Calu3 (cell line): ENCODE measurements around the gene PLEKHM1. TPM values are rescaled to one million over a fixed set of nuclear protein-coding genes. Genes with fewer than 3 reads are reported as not detected.
"Not testable (repeated sequence)": the region's sequence is repeated elsewhere in the genome, so short reads cannot be mapped to it uniquely, and the experiment has no call there.

Source experiments
- BruUV-seq: library from RNA; stranded (reverse); fragments of 400-500 nt; replicated peaks from 2 replicates; lab custom pipeline; 2021; lab: Mats Ljungman, UMichigan
- CTCF ChIA-PET: fragments of 300-600 bp; sonication (Branson Sonifier 250); formaldehyde crosslinking; loops from one replicate; lab custom pipeline; 2022; ENCODE audit warnings: antibody characterized with exemption; lab: Charles Lee
- DNase-seq: peaks from one replicate; pipeline ENCODE4 v3.0.0; 2022
- H3K27ac Mint-ChIP-seq: one replicate; pipeline ENCODE4 v1.8.0; 2022; ENCODE audit warnings: mixed read lengths; ENCODE audit not compliant: unreplicated experiment
- H3K27me3 Mint-ChIP-seq: one replicate; pipeline ENCODE4 v1.8.0; 2022; ENCODE audit warnings: mixed read lengths; ENCODE audit not compliant: unreplicated experiment
- H3K36me3 Mint-ChIP-seq: one replicate; pipeline ENCODE4 v1.8.0; 2022; ENCODE audit warnings: mild to moderate bottlenecking, moderate library complexity, mixed read lengths; ENCODE audit not compliant: insufficient read depth, unreplicated experiment
- H3K4me1 Mint-ChIP-seq: one replicate; pipeline ENCODE4 v1.8.0; 2022; ENCODE audit warnings: mild to moderate bottlenecking, low read depth, mixed read lengths; ENCODE audit not compliant: unreplicated experiment
- H3K4me3 Mint-ChIP-seq: one replicate; pipeline ENCODE4 v1.8.0; 2022; ENCODE audit warnings: mild to moderate bottlenecking, low read depth, moderate library complexity, mixed read lengths; ENCODE audit not compliant: unreplicated experiment
- H3K9me3 Mint-ChIP-seq: one replicate; pipeline ENCODE4 v1.8.0; 2022; ENCODE audit warnings: low read depth, mixed read lengths; ENCODE audit not compliant: unreplicated experiment
- intact Hi-C: fragments of 100-400 bp; cut with micrococcal nuclease; formaldehyde crosslinking; loops from one replicate; pipeline ENCODE4 v1.10.0; 2022; ENCODE audit not compliant: unreplicated experiment
- total RNA-seq: library from RNA; stranded (reverse); gene quantifications from 2 replicates; pipeline ENCODE4 v1.2.3, GENCODE V29; 2022
- TF ChIP-seq, protein P1 (sequence below): fragments of 200-600 bp; IDR thresholded peaks from one replicate; pipeline ENCODE4 v1.8.0; 2022; ENCODE audit warnings: antibody characterized with exemption; ENCODE audit not compliant: unreplicated experiment

Gene PLEKHM1
- total RNA-seq, 1 experiment from 2014 or later, result 82.4 TPM

- DNase-seq, H3K9me3 Mint-ChIP-seq, BruUV-seq, intact Hi-C loops, H3K27me3 Mint-ChIP-seq, H3K4me3 Mint-ChIP-seq: not testable (repeated sequence)
- CTCF ChIA-PET, result interaction anchor here (1.0 kb wide), 1 partner anchor 16 kb away, joined by 6 read pairs; no protein-coding TSS in a partner anchor
- Mint-ChIP-seq H3K27ac (peak overlapping the region; percentile 95), H3K36me3 (peaks cover 66% of the 10 kb centered on the region), H3K4me1 (peaks cover 69% of the 10 kb centered on the region)
Measured at GRCh38 chr17:45444856-45445820, 45.4 kb downstream of the PLEKHM1 start.

DNA sequence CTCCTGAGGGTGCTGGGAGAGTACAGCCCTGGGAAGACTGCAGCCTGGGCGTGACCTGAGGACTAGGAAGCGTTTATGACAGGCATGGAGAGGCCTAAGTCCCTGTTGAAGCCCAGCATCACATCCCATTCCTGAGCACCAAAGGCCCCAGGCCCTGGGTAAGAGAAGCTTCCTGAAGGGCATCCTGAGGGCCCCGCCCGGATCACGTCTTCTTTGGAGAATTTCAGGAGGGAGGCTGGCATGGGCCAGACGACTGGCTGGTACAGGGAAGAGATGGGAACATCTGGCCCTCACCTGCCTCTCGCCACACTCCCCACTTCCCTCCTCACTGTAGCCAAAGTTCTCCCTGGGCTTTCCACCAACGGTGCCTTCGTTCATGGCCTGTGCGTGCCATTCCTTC is 46.2 kb downstream of the PLEKHM1 start:
- intact Hi-C loops, result not testable (repeated sequence)

GRCh38 chr17:45443371-45444260 is 46.9 kb downstream of the PLEKHM1 start:
- H3K9me3 Mint-ChIP-seq, H3K4me3 Mint-ChIP-seq: not testable (repeated sequence)
- peaks cover 78% of the 10 kb centered on the region for H3K36me3 Mint-ChIP-seq

More for the DNA sequence above, 46.2 kb downstream of the PLEKHM1 start:
- H3K27me3 Mint-ChIP-seq, H3K4me3 Mint-ChIP-seq, CTCF ChIA-PET, H3K27ac Mint-ChIP-seq, DNase-seq, BruUV-seq, H3K9me3 Mint-ChIP-seq: not testable (repeated sequence)
- Mint-ChIP-seq H3K4me1 (peaks cover 77% of the 10 kb centered on the region), H3K36me3 (peaks cover 71% of the 10 kb centered on the region)

GRCh38 chr17:45441526-45442310 is 48.8 kb downstream of the PLEKHM1 start:
- CTCF ChIA-PET, result interaction anchor here (1.9 kb wide), 1 partner anchor 11 kb away, joined by 10 read pairs; no protein-coding TSS in a partner anchor
- Mint-ChIP-seq H3K27ac (peak overlapping the region; percentile 56), H3K4me1 (peaks cover 58% of the 10 kb centered on the region), H3K27me3 (no peaks in the 10 kb centered on the region), H3K36me3 (peaks cover 73% of the 10 kb centered on the region), H3K9me3 (no peaks in the 10 kb centered on the region), H3K4me3 (no peak overlapping the region)
- BruUV-seq, result no TSS peak
- intact Hi-C loops, result no loop called here
- TF ChIP-seq, protein P1, sequence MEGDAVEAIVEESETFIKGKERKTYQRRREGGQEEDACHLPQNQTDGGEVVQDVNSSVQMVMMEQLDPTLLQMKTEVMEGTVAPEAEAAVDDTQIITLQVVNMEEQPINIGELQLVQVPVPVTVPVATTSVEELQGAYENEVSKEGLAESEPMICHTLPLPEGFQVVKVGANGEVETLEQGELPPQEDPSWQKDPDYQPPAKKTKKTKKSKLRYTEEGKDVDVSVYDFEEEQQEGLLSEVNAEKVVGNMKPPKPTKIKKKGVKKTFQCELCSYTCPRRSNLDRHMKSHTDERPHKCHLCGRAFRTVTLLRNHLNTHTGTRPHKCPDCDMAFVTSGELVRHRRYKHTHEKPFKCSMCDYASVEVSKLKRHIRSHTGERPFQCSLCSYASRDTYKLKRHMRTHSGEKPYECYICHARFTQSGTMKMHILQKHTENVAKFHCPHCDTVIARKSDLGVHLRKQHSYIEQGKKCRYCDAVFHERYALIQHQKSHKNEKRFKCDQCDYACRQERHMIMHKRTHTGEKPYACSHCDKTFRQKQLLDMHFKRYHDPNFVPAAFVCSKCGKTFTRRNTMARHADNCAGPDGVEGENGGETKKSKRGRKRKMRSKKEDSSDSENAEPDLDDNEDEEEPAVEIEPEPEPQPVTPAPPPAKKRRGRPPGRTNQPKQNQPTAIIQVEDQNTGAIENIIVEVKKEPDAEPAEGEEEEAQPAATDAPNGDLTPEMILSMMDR, result no peak
- DNase-seq, result no peak

More at GRCh38 chr17:45443371-45444260, 46.9 kb downstream of the PLEKHM1 start:
- DNase-seq, intact Hi-C loops, BruUV-seq, H3K27me3 Mint-ChIP-seq, CTCF ChIA-PET, H3K27ac Mint-ChIP-seq: not testable (repeated sequence)
- H3K4me1 Mint-ChIP-seq, result peaks cover 77% of the 10 kb centered on the region

- H3K36me3 Mint-ChIP-seq, result peaks cover 76% of the 10 kb centered on the region
- intact Hi-C loops, H3K27me3 Mint-ChIP-seq, BruUV-seq, DNase-seq, H3K9me3 Mint-ChIP-seq: not testable (repeated sequence)
- CTCF ChIA-PET, result interaction anchor here (0.6 to 1.9 kb wide), 2 partner anchors 10 to 16 kb away, joined by 3 to 10 read pairs; no protein-coding TSS in a partner anchor
- H3K27ac Mint-ChIP-seq, result peak overlapping the region; percentile 66
- H3K4me3 Mint-ChIP-seq, result peak overlapping the region; percentile 34
- H3K4me1 Mint-ChIP-seq, result peaks cover 54% of the 10 kb centered on the region
Measured at GRCh38 chr17:45440839-45441515, 49.5 kb downstream of the PLEKHM1 start.
